ENCODE measurements around the gene ITSN1. TPM values are rescaled to one million over a fixed set of nuclear protein-coding genes. Genes with fewer than 3 reads are reported as not detected.

ITSN1 gene
- total and polyA plus RNA-seq, 4 donors = 20.3 to 112 (median 40.2) TPM

- 89% methylated on average over 2 of the region's 2 CpGs for WGBS
- no peaks in the 10 kb centered on the region for H3K9me3 ChIP-seq (ENCODE audit: control insufficient read depth in 4 of 4, low read length in 3 of 4)
- DNase-seq (ENCODE audit: low spot score) = no peak
- TF ChIP-seq CTCF (IDR thresholded peaks at IDR 0.05; ENCODE audit: low read depth, low read length, missing input control) (no peak), FOXA2 (IDR thresholded peaks at IDR 0.05) (peak; percentile 20), RXRA (IDR thresholded peaks at IDR 0.05) (no peak), JUND (IDR thresholded peaks at IDR 0.05) (no peak), NR2F2 (IDR thresholded peaks at IDR 0.05) (no peak)
- no peaks in the 10 kb centered on the region for H3K27me3 ChIP-seq (ENCODE audit: control insufficient read depth in 4 of 4, insufficient read depth in 4 of 4, low read length in 3 of 4)
- no peak overlapping the region for H3K9ac ChIP-seq (ENCODE audit: low read depth in 1 of 2, low read length in 2 of 2)
- H3K4me1 ChIP-seq (ENCODE audit: control insufficient read depth in 4 of 4, insufficient read depth in 4 of 4, low read length in 3 of 4) = peaks cover 0 to 3% (median 1%) of the 10 kb centered on the region in 4 donors
- H3K27ac ChIP-seq (ENCODE audit: low read depth in 1 of 2, low read length in 2 of 2) = no peak overlapping the region
- peaks cover under 1 to 9% (median 3%) of the 10 kb centered on the region in 4 donors for H3K36me3 ChIP-seq (ENCODE audit: control insufficient read depth in 4 of 4, insufficient read depth in 3 of 4, low read depth in 1 of 4, low read length in 3 of 4)
- H3K4me3 ChIP-seq (ENCODE audit: low read depth in 1 of 3, low read length in 3 of 3) = no peak overlapping the region
Measured at GRCh38 chr21:33808715-33809367, 166.5 kb downstream of the ITSN1 start.

- H3K27me3 ChIP-seq (ENCODE audit: control insufficient read depth in 4 of 4, insufficient read depth in 4 of 4, low read length in 3 of 4) = no peaks in the 10 kb centered on the region
- 67% methylated on average over 4 of the region's 4 CpGs for WGBS
- H3K9ac ChIP-seq (ENCODE audit: low read depth in 1 of 2, low read length in 2 of 2) = no peak overlapping the region
- peak overlapping the region; percentile 64 to 69 for H3K27ac ChIP-seq (ENCODE audit: low read depth in 1 of 2, low read length in 2 of 2)
- H3K4me1 ChIP-seq (ENCODE audit: control insufficient read depth in 4 of 4, insufficient read depth in 4 of 4, low read length in 3 of 4) = peaks cover 0 to 3% (median 2%) of the 10 kb centered on the region in 4 donors
- DNase-seq (ENCODE audit: low spot score) = no peak
- H3K9me3 ChIP-seq (ENCODE audit: control insufficient read depth in 4 of 4, low read length in 3 of 4) = no peaks in the 10 kb centered on the region
- H3K36me3 ChIP-seq (ENCODE audit: control insufficient read depth in 4 of 4, insufficient read depth in 3 of 4, low read depth in 1 of 4, low read length in 3 of 4) = peaks cover 1 to 28% (median 14%) of the 10 kb centered on the region in 4 donors
- no peak overlapping the region for H3K4me3 ChIP-seq (ENCODE audit: low read depth in 1 of 3, low read length in 3 of 3)
- TF ChIP-seq GABPA (IDR thresholded peaks at IDR 0.05 in 1 of 2, conservative IDR thresholded peaks at IDR 0.05 in 1 of 2) = no peak
- no peak for TF ChIP-seq ZBTB33 (IDR thresholded peaks at IDR 0.05)
- no peak for TF ChIP-seq MAX (IDR thresholded peaks at IDR 0.05)
- no peak for TF ChIP-seq HNF4A (conservative IDR thresholded peaks at IDR 0.05)
Measured at GRCh38 chr21:33810766-33811165, 168.5 kb downstream of the ITSN1 start.

GRCh38 chr21:33811167-33812010, 169.1 kb downstream of the ITSN1 start:
- H3K27ac ChIP-seq (ENCODE audit: low read depth in 1 of 2, low read length in 2 of 2) = peak overlapping the region; percentile 64 to 69
- 79% methylated on average over 5 of the region's 5 CpGs for WGBS
- H3K4me1 ChIP-seq (ENCODE audit: control insufficient read depth in 4 of 4, insufficient read depth in 4 of 4, low read length in 3 of 4) = peaks cover 0 to 3% (median 2%) of the 10 kb centered on the region in 4 donors
- H3K4me3 ChIP-seq (ENCODE audit: low read depth in 1 of 3, low read length in 3 of 3) = no peak overlapping the region
- no peaks in the 10 kb centered on the region for H3K9me3 ChIP-seq (ENCODE audit: control insufficient read depth in 4 of 4, low read length in 3 of 4)
- peaks cover 4 to 27% (median 16%) of the 10 kb centered on the region in 4 donors for H3K36me3 ChIP-seq (ENCODE audit: control insufficient read depth in 4 of 4, insufficient read depth in 3 of 4, low read depth in 1 of 4, low read length in 3 of 4)
- H3K27me3 ChIP-seq (ENCODE audit: control insufficient read depth in 4 of 4, insufficient read depth in 4 of 4, low read length in 3 of 4) = no peaks in the 10 kb centered on the region
- no peak overlapping the region for H3K9ac ChIP-seq (ENCODE audit: low read depth in 1 of 2, low read length in 2 of 2)
- DNase-seq (ENCODE audit: low spot score) = no peak
- no peak for TF ChIP-seq SP1 (IDR thresholded peaks at IDR 0.05)
- no peak for TF ChIP-seq YY1 (IDR thresholded peaks at IDR 0.05)
- no peak for TF ChIP-seq REST (IDR thresholded peaks at IDR 0.05)
- no peak for TF ChIP-seq ATF3 (IDR thresholded peaks at IDR 0.05)
- TF ChIP-seq ZBTB33 (IDR thresholded peaks at IDR 0.05) = no peak
- no peak for TF ChIP-seq MAX (IDR thresholded peaks at IDR 0.05)
- no peak for TF ChIP-seq JUND (IDR thresholded peaks at IDR 0.05)

Measured in liver (tissue), 9 donors.